NOMO-1 (cell line): ENCODE measurements around the gene PLPP6.
A peak's percentile ranks its signal among the peaks of the same experiment; 100 is the strongest.

ENCODE experiments used
- DNase-seq, 2 experiments: peaks; one replicate each; lab custom pipeline; 2025; ENCODE audit not compliant: unreplicated experiment in 2 of 2; lab: John Stamatoyannopoulos, UW

Gene PLPP6

DNA sequence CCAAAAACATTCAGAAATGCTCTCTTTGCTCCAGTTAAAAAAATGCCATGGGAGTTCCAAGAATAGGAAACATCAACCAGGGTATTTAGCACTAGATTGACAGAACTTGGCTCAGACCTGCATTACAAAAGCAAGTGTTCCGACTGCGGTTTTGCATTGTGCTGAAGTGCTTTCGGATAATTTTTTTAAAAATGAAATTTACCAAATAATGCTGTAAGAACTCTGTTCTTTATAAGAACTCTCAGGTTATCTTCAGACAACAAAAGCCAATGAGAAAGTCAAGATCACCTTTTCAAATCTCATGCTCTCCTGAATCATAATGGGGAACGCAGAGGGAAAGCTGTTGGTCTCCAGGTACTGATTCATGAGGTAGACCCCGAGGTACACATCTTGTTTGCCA, 483 bp upstream of the PLPP6 start:
- DNase-seq, result no peak

DNA sequence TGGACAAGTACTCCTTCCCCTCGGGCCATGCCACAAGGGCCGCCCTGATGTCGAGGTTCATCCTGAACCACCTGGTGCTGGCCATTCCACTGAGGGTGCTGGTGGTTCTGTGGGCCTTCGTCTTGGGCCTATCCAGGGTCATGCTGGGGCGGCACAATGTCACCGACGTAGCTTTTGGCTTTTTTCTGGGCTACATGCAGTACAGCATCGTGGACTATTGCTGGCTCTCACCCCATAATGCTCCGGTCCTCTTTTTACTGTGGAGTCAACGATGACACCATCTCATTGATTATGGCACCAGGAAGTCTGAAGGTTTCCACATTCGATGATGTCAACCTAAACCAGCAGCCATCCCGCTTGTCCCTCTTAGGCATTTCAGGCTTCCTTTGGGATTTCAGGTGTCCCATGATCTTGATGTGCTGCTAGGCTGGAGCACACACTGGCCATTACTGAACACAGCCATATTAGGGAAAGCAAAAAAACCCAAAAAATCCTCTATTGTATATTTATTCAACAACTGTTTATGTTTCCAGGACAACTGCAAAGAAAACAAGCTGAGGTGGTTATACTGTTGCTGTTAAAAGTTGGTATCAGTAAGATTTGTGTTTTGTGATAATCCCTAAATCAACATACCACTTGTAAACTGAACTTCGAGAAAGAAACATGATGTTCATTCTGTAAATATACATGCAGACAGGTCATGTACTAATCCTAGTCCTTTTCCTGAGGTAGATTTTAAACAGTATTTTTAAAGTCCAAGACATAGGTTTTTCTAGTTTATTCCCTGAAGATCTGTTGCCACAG, 1.1 kb downstream of the PLPP6 start:
- DNase-seq, result no peak

DNA sequence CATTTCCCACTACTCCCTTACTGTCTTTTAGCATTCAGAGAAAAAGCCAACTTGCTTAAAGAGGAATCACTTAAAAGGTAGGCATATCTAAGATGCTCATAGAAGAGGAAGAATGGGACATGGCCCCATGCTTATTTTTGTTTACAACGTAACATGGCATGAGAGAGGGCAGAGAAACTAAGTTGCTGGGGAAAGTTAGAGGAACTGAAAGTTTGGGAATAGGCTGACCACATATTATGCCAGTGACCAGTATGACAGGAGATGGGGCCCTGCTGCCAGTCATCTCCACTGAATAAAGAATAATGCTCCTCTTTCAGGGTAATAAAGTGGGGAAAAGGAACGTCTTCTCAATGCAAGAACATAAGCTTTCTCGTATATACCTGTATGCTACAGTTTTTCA, 1.9 kb downstream of the PLPP6 start:
- DNase-seq, result no peak

DNA sequence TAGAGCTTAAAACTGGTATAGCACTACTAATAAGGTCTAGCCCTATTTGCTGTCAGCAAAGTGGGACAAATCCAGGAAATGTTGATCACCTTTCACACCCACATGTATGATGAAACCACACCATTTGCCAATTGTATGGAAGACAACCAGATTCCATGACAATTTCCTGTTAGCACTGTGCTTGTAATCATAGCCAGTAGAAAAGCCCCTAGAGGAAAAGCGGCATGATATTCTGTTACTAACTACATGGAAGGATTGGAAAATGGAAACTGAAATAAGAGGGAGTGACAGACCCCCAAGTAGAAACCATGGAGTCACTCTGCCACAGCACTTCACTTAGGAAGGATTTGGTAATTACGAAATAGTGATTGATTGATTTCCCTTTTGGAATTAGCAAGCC, 3.3 kb downstream of the PLPP6 start:
- DNase-seq, result no peak

DNA sequence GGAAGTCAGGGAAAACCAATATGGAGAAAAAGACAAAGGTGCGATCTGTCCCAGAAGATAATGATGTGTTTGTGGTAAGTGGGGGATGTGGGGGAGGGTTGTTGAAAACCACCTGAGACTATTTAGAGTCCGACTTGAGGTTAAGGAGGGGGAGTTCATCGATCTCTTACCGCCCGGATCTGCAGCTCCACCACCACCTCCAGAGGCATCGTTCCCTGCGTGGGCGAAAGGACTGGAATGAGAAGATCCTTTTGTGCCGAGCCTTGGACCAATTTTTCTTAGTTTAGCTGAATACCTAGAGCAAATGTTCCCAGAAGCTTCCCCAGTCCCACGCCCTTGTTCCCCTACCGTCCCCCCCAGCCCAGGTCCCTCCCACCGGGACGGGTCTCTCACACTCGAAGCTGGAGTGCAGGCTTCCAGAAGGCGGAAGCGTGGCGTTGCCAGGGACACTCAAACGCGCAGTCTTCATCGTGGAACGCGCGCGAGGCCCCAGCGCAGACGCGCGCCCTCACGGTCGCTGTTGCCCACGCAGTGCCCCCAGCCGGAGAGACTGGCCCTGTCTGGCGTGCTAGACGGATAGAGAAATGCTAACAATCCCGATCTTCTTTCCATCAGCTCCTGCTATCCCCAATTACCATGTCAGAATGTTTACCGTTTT, 4.1 kb downstream of the PLPP6 start, which contains the start of gene SPATA6L:
SPATA6L (minus strand) TSS at position 439 of the 658 bp plus-strand sequence; CDS start at position 209, 230 bp downstream.
- DNase-seq, result peak in 1 of 2 experiments; percentile 31

DNA sequence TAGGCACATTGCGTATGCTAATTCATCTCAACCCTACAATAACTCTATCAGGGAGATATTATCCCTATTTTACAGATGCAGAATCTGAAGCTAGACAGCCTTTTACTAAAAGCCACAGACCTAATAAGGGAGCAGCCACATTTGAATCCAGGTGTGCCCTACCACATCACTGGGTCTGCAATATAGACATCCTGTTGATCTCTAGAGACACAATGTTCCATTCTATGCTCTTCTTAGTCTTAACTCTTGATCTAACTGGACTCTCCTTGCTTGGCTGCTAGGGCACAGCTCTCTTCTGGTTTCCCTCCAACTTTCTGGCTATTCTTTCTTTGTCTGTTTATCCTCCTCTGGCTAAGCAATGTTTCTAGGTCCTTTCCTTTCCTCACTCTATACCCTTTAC, 5.6 kb downstream of the PLPP6 start:
- DNase-seq, result no peak

DNA sequence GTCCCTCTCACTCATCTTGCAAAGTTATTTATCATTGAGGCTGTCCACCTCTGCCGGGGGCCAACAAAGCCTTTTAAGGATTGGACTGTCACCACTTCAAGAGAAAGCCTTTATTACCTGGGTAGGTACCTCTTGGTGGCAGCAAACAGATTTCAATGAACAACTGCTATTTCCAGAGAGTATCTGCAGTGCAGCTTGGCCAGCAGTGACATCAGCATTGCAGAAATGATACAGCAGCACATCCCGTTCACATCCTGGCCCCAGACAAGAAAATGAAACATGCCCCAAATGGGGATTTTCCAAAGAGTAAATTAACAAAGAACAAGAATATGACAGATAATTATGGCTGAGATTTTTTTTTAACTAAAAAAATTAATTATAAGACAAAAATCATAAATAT, 6.5 kb downstream of the PLPP6 start:
- no peak for DNase-seq

DNA sequence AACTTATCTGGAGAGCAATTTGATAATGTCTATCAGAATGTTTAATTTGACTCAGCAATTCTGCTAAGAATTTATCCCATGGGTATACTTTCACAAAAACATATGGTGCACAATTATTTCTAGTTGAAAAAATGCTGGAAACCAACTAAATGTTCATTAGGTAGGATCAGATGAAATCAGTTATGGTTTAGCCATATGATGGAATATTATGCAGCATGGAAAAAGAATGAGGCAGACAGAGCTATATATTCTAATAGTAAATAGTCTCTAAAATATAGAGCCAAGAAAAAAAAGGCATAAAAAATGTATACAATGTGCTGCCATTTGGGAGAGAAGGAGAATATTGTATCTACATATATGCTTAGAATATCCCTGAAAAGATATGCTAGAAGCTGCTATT, 7.8 kb downstream of the PLPP6 start:
- DNase-seq, result no peak

DNA sequence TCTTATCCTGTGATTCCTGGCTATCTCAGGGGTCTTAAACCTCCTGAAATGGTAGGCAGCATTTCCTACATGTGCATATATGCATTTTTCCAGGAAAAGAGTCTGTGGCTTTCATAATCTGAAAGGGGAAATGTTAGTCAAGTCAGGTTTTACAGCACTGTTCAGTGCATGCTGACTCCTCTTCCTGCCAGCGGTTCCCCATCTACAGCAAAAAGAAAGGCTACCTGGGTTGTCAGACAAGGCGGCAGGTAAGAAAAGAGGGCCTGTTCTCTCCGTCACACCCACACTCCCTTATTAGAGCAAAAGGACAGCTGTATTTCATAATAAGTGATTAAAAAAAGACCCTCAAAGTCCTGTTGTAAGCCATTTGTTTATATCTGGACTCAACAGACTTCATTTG, 8.5 kb downstream of the PLPP6 start:
- no peak for DNase-seq

DNA sequence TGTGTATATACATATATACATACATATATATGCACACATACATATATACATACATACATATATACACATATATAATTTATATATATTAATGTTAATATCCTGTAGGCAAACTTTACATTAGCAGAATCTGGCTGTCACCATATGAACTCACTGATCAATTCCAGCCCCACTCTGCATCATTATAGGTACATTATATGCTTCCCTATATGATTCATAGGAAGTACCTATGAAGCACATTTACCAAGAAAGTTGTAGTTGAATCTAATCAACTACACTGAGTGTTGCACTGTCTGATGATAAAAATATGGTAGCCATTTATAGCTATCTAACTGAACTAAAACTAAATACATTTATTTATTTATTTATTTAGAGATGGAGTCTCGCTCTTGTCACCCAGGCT, 9.6 kb downstream of the PLPP6 start:
- DNase-seq, result no peak

DNA sequence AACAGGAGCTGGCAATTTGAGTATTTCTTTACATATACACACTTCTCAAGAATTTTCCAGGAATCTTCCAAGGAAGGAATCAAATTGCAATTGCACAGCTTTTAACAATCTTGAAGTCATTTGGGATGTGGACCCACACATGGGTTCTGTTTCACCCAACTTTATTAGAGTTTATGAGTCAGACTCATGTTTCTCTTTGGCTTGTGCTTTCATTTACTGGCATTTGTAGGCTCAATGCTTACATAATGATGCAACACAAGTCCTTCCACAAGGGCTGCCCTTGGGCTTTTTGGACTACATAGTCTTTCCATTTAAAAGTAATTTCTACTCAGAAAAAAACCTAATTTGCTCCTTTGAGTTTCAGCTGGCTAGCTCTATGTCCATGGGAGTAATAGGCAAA, 12.7 kb downstream of the PLPP6 start:
- no peak for DNase-seq

DNA sequence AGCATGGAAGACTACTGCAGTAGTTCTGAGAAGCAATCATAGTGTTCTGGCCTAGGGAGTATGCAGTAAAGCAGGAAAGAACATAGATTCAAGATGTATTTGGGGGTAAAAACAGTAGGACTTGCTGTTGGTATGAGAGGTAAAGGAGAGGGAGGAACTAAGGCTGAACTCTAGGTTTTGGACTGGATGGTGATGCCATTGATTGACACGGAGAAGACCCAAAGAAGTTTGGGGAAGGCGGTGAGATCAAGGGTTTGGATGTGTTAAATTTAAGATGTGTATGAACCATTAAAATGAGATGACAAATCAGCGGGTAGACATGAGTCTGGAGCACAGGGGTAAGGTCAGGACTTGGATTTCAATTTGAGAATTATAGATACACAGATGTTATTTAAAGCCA, 15.3 kb downstream of the PLPP6 start:
- no peak for DNase-seq

DNA sequence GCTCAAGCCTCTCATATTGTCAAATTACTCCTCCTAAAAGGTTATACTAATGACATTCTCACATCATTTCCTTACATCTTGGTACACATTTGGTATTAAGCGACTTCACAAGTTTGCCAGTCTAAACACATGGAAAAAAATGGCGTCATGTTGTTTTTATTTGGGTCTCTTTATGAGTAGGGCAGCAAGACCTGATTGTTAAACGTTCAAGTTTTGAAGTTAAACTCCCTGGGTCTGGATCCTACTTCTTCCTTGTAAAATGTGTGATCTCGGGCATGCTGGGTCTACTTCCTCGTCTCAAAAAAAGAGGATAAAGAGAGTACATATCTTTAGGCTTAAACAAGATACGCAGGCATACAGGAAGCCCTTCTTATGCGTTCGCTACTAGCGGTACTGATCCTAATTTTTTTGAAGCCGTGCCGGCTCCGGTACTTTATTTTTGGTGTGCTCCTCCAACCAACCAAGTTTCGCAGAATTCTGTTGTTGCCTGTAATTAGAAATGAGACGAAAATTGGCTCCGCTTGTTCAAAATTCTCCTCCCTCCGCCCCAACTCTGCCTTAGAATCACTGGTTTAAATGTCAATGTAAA, 16.7 kb downstream of the PLPP6 start:
- DNase-seq, result peak in 1 of 2 experiments; percentile 24

DNA sequence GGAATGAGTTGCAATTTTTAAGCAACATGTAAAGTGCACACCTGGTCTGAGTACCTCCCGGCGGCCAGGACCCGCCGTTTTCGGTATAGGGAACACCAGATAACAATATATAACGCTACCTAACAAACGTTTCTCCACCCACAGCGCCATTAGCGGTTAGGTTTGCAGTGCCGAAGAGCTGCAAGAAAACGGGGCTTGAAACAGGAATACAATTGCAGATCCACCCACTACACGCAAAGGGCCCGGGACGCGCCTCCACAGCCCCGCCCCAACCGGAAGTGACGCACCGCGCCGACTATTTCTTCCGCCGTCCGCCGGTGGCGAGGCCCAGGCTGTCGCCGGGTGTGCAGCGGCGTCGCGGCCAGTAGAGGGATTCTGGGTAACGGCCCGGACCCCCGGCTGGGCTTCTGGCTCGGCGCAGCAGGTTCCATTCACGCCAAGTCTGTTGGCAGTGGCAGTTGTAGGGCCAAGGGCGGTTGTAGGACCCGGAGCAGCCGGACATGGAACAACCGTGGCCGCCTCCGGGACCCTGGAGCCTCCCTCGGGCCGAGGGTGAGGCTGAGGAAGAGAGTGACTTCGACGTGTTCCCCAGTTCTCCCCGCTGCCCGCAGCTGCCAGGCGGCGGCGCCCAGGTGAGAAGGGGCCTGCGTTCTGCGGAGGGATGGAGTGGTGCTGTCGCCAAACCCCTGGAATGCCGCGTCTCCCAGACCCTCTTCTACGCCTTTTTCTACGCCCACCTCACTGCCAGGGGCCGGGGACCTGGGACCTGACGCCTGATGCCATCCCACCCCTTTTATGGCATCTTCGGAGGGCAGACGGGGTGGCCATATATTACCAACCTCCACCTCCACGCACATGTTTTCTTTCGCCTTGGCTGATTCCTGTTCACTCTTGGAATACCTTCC, 17.4 kb downstream of the PLPP6 start, which contains the start of gene CDC37L1:
CDC37L1 (plus strand) TSS at position 302 of the 905 bp plus-strand sequence; CDS start at position 501, 199 bp downstream.
- DNase-seq, result peak; percentile 82 to 87

DNA sequence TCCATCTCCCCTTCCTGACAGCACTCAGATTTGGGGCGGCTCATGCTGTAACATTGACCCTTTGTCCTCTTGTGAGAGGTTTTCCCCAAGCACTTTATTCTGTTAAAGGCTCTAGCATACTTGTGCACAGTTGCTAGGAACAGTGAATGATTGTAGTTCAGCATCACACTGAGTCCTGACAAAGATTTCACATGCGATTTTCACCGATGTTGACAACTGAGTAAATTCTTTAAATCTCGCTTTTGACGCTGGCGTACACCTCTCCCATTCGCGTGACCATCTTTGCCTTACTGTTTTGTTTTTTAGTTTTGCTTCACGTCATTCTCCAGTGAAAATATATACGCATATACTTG, 18.1 kb downstream of the PLPP6 start:
- no peak for DNase-seq

DNA sequence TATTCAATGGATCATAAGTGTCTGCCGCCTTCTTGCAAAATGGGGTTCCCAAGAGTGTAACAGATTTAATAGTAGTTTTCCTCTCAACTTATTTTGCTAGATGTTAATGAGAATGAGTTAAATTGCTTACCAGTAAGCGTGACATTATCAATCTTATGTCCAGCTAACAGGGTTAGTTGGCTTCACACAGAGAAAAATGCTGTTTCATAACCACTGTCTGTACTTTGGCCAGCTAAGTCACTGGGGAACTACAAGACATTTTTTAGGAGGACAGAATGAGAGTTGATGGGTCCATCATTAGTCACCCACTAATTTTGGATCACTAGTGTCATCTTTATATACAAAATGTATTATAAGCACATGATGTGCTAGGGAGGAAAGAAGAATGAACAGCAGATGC, 18.7 kb downstream of the PLPP6 start:
- peak in 1 of 2 experiments; percentile 4 for DNase-seq

DNA sequence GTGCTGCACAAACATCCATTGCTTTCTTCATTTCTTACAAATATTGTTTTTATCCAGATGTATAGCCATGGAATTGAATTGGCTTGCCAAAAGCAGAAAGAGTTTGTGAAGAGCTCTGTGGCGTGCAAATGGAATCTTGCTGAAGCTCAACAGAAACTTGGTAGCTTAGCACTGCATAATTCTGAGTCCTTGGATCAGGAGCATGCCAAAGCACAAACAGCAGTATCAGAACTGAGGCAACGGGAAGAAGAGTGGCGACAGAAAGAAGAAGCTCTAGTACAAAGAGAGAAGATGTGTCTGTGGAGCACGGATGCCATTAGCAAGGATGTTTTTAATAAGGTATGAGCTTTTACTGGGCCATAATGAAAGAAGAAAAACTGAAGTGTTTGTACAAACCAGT, 22.7 kb downstream of the PLPP6 start:
- no peak for DNase-seq

DNA sequence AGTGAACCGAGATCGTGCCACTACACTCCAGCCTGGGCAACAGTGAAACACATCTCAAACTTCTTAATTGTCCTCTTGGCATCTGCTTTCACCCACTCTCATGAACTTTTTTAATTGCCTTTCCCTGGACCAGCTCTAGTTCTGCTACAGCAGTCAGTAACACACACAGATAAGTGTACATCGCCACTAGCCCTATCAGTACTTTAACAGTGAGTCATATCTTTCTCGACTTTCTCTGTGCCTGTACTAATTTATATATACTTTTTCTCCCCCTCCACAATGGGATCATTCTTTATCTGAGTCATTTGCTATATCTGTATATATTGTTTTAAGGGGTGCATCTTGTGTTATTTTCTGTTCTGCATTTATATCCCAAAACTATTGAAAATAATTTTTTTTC, 24.0 kb downstream of the PLPP6 start:
- DNase-seq, result no peak

DNA sequence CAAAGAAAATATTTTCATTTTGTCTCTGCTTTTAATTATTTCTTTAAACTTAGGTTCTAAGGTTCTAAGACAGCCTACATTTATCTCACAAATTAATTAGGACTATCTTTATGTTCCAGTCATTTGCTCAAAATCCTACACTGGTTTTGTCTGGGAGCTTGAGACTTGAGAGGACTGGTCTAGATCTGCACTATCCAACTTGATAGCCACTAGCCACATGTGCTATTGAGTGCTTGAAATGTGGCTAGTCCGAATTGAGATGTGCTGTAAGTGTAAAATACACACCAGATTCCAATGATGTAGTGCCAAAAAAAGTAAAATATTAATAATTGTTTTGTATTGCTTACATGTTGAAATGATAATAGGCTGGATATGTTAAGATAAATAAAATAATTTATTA, 24.5 kb downstream of the PLPP6 start:
- DNase-seq, result no peak

DNA sequence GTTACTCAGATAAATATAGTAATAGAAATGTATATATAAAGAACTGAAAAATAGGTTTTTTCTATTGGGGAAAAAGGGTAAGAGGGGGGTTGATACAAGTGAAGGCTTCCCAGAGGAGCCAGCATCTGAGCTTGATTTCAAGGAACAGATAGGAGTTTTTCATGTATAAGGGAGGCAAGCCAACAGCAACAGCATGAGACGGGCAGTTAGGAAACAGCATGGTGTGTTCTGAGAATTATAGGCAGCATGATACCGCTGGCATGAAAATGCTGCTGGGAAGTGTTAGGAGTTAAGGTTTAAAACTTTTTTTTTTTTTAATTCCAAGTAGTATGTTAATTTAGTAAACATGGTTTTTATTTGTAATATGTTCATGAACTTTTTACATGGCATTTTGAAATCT, 26.9 kb downstream of the PLPP6 start:
- DNase-seq, result no peak

DNA sequence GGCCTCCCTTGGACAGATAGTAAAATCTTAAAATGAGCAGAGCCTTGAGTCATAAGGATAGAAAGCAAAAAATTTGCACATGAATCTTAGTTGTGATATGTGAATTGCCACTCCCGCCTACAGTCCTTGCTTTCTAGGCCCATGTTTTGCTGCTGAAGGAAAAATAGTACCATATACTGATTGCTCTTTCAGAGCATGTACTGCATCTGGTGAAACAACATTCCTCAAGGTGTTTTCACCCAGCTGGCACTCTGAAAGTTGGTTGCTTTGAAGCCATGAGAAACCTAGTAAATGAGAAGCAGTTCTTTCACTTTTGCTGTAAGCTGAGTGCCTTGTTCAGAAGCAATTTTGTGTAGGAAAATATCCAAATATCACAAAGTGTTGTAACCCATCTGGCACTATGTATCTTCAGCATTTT, 27.6 kb downstream of the PLPP6 start:
- no peak for DNase-seq
